B cell (primary cell): ENCODE data around the gene TTC22. TPM values are rescaled to one million over a fixed set of nuclear protein-coding genes. Genes with fewer than 3 reads are reported as not detected.
A peak's percentile ranks its signal among the peaks of the same experiment; 100 is the strongest.

Source experiments
- ATAC-seq: fragments of 200-7000 bp; cut with Tn5 transposase; one replicate; pipeline ENCODE4 v1.10.0; 2021; ENCODE audit warnings: low read depth, mild to moderate bottlenecking, moderate number of reproducible peaks, moderate library complexity
- CTCF ChIA-PET: fragments of 350-600 bp; sonication (Branson Sonifier 250); formaldehyde crosslinking; loops from one replicate; lab custom pipeline; 2021; ENCODE audit warnings: antibody characterized with exemption, inconsistent platforms; lab: Charles Lee
- POLR2A ChIA-PET: fragments of 350-600 bp; sonication (Branson Sonifier 250); formaldehyde crosslinking; loops from one replicate; lab custom pipeline; 2021; ENCODE audit warnings: antibody characterized with exemption; lab: Charles Lee
- DNase-seq: peaks from one replicate; pipeline ENCODE4 v3.0.0; 2013
- H2AFZ ChIP-seq: 2 replicates; pipeline ENCODE4 v1.6.1; 2012; ENCODE audit warnings: mild to moderate bottlenecking, low read depth, low read length; ENCODE audit not compliant: insufficient read depth, poor library complexity, severe bottlenecking
- H3K27ac ChIP-seq, 2 donors: 1 replicate in 1 of 2; 2 replicates in 1 of 2; pipeline ENCODE4 v1.5.1; 2012 to 2013; ENCODE audit warnings: low read length in 2 of 2, mild to moderate bottlenecking in 2 of 2, moderate library complexity in 1 of 2
- H3K27me3 ChIP-seq, 4 experiments: fragments of 200-600 bp in 1 of 4; sonication (generic) in 1 of 4; replicated peaks in 1 of 4; 1 replicate in 2 of 4; 2 replicates in 2 of 4; pipeline versions ENCODE4 v1.6.1 to v1.7.0; 2013 to 2016; ENCODE audit warnings: low read length in 3 of 4, mild to moderate bottlenecking in 2 of 4, mixed read lengths in 1 of 4, moderate library complexity in 1 of 4; ENCODE audit not compliant: insufficient read depth in 4 of 4, control insufficient read depth in 3 of 4; ENCODE audit errors: control extremely low read depth in 1 of 4
- H3K36me3 ChIP-seq, 2 experiments: replicated peaks in 1 of 2; 1 replicate in 1 of 2; 2 replicates in 1 of 2; pipeline versions ENCODE4 v1.6.1 to v1.7.1; 2013; ENCODE audit warnings: low read length in 1 of 2; ENCODE audit not compliant: insufficient read depth in 2 of 2, control insufficient read depth in 1 of 2; ENCODE audit errors: control extremely low read depth in 1 of 2, extremely low read depth in 1 of 2
- H3K4me1 ChIP-seq, 2 donors: fragments of 200-600 bp in 1 of 2; sonication (generic) in 1 of 2; 1 replicate in 1 of 2; 2 replicates in 1 of 2; pipeline versions ENCODE4 v1.5.1 to v1.6.1; 2013 to 2017; ENCODE audit warnings: low read length in 2 of 2; ENCODE audit not compliant: control insufficient read depth in 2 of 2, insufficient read depth in 2 of 2
- H3K4me2 ChIP-seq: replicated peaks from 2 replicates; pipeline ENCODE3; 2012; ENCODE audit warnings: mild to moderate bottlenecking, low read depth, low read length; ENCODE audit not compliant: poor library complexity, severe bottlenecking
- H3K4me3 ChIP-seq, 5 experiments: fragments of 200-600 bp in 1 of 5; sonication (generic) in 1 of 5; 1 replicate in 3 of 5; 2 replicates in 2 of 5; pipeline versions ENCODE4 v1.5.1 to v1.7.0; 2011 to 2016; ENCODE audit warnings: low read length in 4 of 5, mild to moderate bottlenecking in 4 of 5, low read depth in 2 of 5, control low read depth in 1 of 5, moderate library complexity in 1 of 5; ENCODE audit not compliant: insufficient read depth in 1 of 5; ENCODE audit errors: control extremely low read depth in 1 of 5, extremely low read depth in 1 of 5
- H3K79me2 ChIP-seq: fragments of 200-600 bp; sonication (generic); one replicate; pipeline ENCODE4 v1.6.0; 2016; ENCODE audit warnings: low read length; ENCODE audit not compliant: control insufficient read depth, insufficient read depth
- H3K9ac ChIP-seq: fragments of 200-600 bp; sonication (generic); 2 replicates; pipeline ENCODE4 v1.6.1; 2017; ENCODE audit warnings: mild to moderate bottlenecking, low read length, moderate library complexity
- H3K9me3 ChIP-seq, 3 donors: one replicate each; pipeline versions ENCODE4 v1.6.1 to v1.7.1; 2013; ENCODE audit warnings: low read length in 2 of 3; ENCODE audit not compliant: control insufficient read depth in 2 of 3, insufficient read depth in 1 of 3; ENCODE audit errors: control extremely low read depth in 1 of 3
- H4K20me1 ChIP-seq: 2 replicates; pipeline ENCODE4 v1.6.0; 2012; ENCODE audit warnings: mild to moderate bottlenecking, low read length; ENCODE audit not compliant: insufficient read depth, control insufficient read depth, poor library complexity, severe bottlenecking
- H3K27ac Mint-ChIP-seq: one replicate; pipeline ENCODE4 v1.8.0; 2021; ENCODE audit warnings: mixed read lengths
- H3K27me3 Mint-ChIP-seq: one replicate; pipeline ENCODE4 v1.8.0; 2021; ENCODE audit warnings: mixed read lengths
- H3K4me1 Mint-ChIP-seq: one replicate; pipeline ENCODE4 v1.8.0; 2021; ENCODE audit warnings: mixed read lengths
- H3K4me3 Mint-ChIP-seq: one replicate; pipeline ENCODE4 v1.8.0; 2021; ENCODE audit warnings: mixed read lengths
- H3K9me3 Mint-ChIP-seq: one replicate; pipeline ENCODE4 v1.8.0; 2022; ENCODE audit warnings: mixed read lengths; ENCODE audit not compliant: insufficient read depth
- EZH2 ChIP-seq: IDR thresholded peaks from 2 replicates; pipeline ENCODE4 v1.6.1; 2012; ENCODE audit warnings: borderline replicate concordance, low read depth, mild to moderate bottlenecking, moderate library complexity, low read length; ENCODE audit not compliant: insufficient read depth, poor library complexity, severe bottlenecking
- WGBS: methylation state at CpG from one replicate; pipeline ENCODE4 v1.1.5; 2013; ENCODE audit warnings: missing lambda C conversion rate; ENCODE audit not compliant: insufficient coverage; 5-methylcytosine and 5-hydroxymethylcytosine counted together
- intact Hi-C: fragments of 100-400 bp; cut with micrococcal nuclease; formaldehyde crosslinking; loops from one replicate; pipeline ENCODE4 v1.10.0; 2022
- polyA plus RNA-seq: library from polyadenylated mRNA; depleted of rRNA; stranded (reverse); fragments of >200 nt; gene quantifications from 2 replicates; pipeline ENCODE4 v1.2.3, GENCODE V29; 2012
- total RNA-seq, 2 donors: library from RNA; stranded (reverse); fragments of 120-200 nt in 1 of 2; gene quantifications; 1 replicate in 1 of 2; 2 replicates in 1 of 2; pipeline versions ENCODE4 v1.2.3 to v1.2.4, GENCODE V29; 2013 to 2022
- TF ChIP-seq, protein P1 (sequence below): fragments of 200-600 bp; IDR thresholded peaks from one replicate; pipeline ENCODE4 v1.8.0; 2022; ENCODE audit warnings: antibody characterized with exemption, mild to moderate bottlenecking

Gene TTC22
- total and polyA plus RNA-seq, 2 donors (not counting 1 experiment from before 2014, with no cell fraction given) = 7.8 to 10.9 TPM

DNA sequence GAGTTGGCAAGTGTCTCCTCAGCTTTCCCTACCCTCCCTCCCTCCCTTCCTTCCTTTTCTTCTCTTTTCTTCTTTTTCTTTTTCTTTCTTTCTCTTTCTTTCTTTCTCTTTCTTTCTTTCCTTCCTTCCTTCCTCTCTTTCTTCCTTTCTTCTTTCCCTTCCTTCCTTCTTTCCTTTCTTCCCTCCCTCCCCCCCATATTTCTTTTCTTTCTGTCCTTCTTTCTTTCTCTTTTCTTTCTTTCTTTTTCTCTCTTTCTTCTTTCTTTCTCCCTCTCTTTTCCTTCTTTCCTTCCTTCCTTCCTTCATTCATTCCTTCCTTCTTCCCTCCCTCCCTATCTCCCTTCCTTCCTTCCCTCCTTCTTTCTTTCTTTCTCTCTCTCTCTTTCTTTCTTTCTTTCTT lies 18.6 kb upstream of the TTC22 start:
- Mint-ChIP-seq H3K9me3 (peaks cover 15% of the 10 kb centered on the region), H3K27me3 (peaks cover 22% of the 10 kb centered on the region), H3K27ac (no peak overlapping the region), H3K4me1 (no peaks in the 10 kb centered on the region), H3K4me3 (no peak overlapping the region)
- Histone ChIP-seq H3K9me3 (peaks cover 0 to 12% (median 7%) of the 10 kb centered on the region in 3 donors), H3K4me3 (no peak overlapping the region), H3K27ac (no peak overlapping the region), H3K4me1 (no peaks in the 10 kb centered on the region), H4K20me1 (no peaks in the 10 kb centered on the region), H3K36me3 (no peaks in the 10 kb centered on the region), H3K79me2 (no peaks in the 10 kb centered on the region), H3K27me3 (no peaks in the 10 kb centered on the region), H3K4me2 (no peak overlapping the region), H3K9ac (no peak overlapping the region), H2AFZ (no peak overlapping the region)
- ChIA-PET POLR2A (no interaction called here), CTCF (interaction anchor here (0.6 to 1.2 kb wide), 2 partner anchors 19 to 29 kb away, joined by 3 to 4 read pairs; partner anchors contain the start of gene TTC22)
- ATAC-seq (no peak), DNase-seq (no peak)
- intact Hi-C loops = no loop called here
- TF ChIP-seq, protein P1, sequence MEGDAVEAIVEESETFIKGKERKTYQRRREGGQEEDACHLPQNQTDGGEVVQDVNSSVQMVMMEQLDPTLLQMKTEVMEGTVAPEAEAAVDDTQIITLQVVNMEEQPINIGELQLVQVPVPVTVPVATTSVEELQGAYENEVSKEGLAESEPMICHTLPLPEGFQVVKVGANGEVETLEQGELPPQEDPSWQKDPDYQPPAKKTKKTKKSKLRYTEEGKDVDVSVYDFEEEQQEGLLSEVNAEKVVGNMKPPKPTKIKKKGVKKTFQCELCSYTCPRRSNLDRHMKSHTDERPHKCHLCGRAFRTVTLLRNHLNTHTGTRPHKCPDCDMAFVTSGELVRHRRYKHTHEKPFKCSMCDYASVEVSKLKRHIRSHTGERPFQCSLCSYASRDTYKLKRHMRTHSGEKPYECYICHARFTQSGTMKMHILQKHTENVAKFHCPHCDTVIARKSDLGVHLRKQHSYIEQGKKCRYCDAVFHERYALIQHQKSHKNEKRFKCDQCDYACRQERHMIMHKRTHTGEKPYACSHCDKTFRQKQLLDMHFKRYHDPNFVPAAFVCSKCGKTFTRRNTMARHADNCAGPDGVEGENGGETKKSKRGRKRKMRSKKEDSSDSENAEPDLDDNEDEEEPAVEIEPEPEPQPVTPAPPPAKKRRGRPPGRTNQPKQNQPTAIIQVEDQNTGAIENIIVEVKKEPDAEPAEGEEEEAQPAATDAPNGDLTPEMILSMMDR = peak; percentile 17
- TF ChIP-seq EZH2 = no peak

DNA sequence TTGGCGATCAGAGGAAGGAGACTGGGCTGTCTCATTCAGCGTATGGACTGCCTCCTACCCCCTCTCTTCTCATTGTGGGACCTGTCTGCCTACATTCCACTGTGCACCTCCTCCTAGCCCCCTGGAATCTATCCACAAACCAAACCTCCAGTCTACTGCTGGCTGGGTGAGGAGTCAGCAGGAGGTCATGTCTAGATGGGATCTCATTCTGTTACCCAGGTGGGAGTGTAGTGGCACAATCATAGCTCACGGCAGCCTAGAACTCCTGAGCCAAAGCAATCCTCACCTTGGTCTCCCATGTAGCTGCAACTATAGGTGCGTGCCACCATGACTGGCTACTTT lies 18.0 kb upstream of the TTC22 start:
- peaks cover 15% of the 10 kb centered on the region for H3K9me3 Mint-ChIP-seq
- H3K36me3 ChIP-seq = no peaks in the 10 kb centered on the region
- TF ChIP-seq EZH2 = no peak
- TF ChIP-seq, protein P1 = no peak
- ATAC-seq = no peak
- no peak overlapping the region for H3K27ac ChIP-seq
- no peak overlapping the region for H3K9ac ChIP-seq
- no peak for DNase-seq
- H3K4me2 ChIP-seq = no peak overlapping the region
- ChIA-PET CTCF (interaction anchor here (1.2 kb wide), 1 partner anchor 18 kb away, joined by 4 read pairs; the partner anchor contains the start of gene TTC22), POLR2A (no interaction called here)
- no peak overlapping the region for H2AFZ ChIP-seq
- H3K4me3 ChIP-seq = no peak overlapping the region
- H4K20me1 ChIP-seq = no peaks in the 10 kb centered on the region
- no peaks in the 10 kb centered on the region for H3K4me1 ChIP-seq
- peaks cover 22% of the 10 kb centered on the region for H3K27me3 Mint-ChIP-seq
- peaks cover 0 to 9% (median 5%) of the 10 kb centered on the region in 3 donors for H3K9me3 ChIP-seq
- WGBS = no CpG with 5 or more reads among the region's 4 CpGs
- H3K27me3 ChIP-seq = no peaks in the 10 kb centered on the region
- H3K79me2 ChIP-seq = no peaks in the 10 kb centered on the region
- H3K27ac Mint-ChIP-seq = no peak overlapping the region
- no peaks in the 10 kb centered on the region for H3K4me1 Mint-ChIP-seq
- intact Hi-C loops = no loop called here
- no peak overlapping the region for H3K4me3 Mint-ChIP-seq
